Colonic mucosa (tissue), 4 donors: ENCODE results near the gene C5orf46. TPM values are rescaled to one million over a fixed set of nuclear protein-coding genes. Genes with fewer than 3 reads are reported as not detected.

ENCODE experiments used
- DNase-seq: peaks from one replicate; pipeline ENCODE4 v3.0.0-alpha.2; 2020
- H3K27ac ChIP-seq: fragments of 200-600 bp; one replicate; pipeline ENCODE4 v1.8.0; 2021
- H3K27me3 ChIP-seq: fragments of 200-600 bp; one replicate; pipeline ENCODE4 v1.8.0; 2021
- H3K36me3 ChIP-seq: fragments of 200-600 bp; one replicate; pipeline ENCODE4 v1.8.0; 2021
- H3K4me1 ChIP-seq: fragments of 200-600 bp; one replicate; pipeline ENCODE4 v1.8.0; 2021; ENCODE audit warnings: mild to moderate bottlenecking
- H3K4me3 ChIP-seq: fragments of 200-600 bp; one replicate; pipeline ENCODE4 v1.8.0; 2021
- H3K9ac ChIP-seq, 2 donors: one replicate each; pipeline ENCODE4 v1.7.0; 2013; ENCODE audit warnings: control low read depth in 2 of 2, low read depth in 2 of 2, low read length in 2 of 2
- H3K9me3 ChIP-seq: fragments of 200-600 bp; one replicate; pipeline ENCODE4 v1.8.0; 2021
- intact Hi-C: fragments of 100-400 bp; cut with DNase I; formaldehyde crosslinking; loops from one replicate; pipeline ENCODE4 v1.14.1; 2022
- total RNA-seq, 2 donors: library from RNA; stranded (reverse); fragmentation: NEBNext Ultra II Directional in 1 of 2; extraction: Animal tissue kit (Norgen Biotek cat#: 25700) in 1 of 2; gene quantifications; one replicate each; pipeline ENCODE4 v1.2.1, GENCODE V29; 2021
- TF ChIP-seq, protein P1 (sequence below): fragments of 200-600 bp; IDR thresholded peaks from one replicate; pipeline ENCODE4 v1.8.0; 2022; ENCODE audit warnings: antibody characterized with exemption, mild to moderate bottlenecking
- donor health status: healthy.
- donor health status: DM: no; HTN: no; CAD: no.
- donor health status: DM: no; HTN: no; CAD: no.

Gene C5orf46
- total RNA-seq, 2 donors from 2014 or later: not detected

- DNase-seq: no peak
- Histone ChIP-seq H3K9ac (no peak overlapping the region), H3K4me1 (no peaks in the 10 kb centered on the region), H3K27me3 (no peaks in the 10 kb centered on the region), H3K36me3 (no peaks in the 10 kb centered on the region), H3K27ac (no peak overlapping the region), H3K9me3 (no peaks in the 10 kb centered on the region), H3K4me3 (no peak overlapping the region)
- intact Hi-C loops: no loop called here
- TF ChIP-seq, protein P1, sequence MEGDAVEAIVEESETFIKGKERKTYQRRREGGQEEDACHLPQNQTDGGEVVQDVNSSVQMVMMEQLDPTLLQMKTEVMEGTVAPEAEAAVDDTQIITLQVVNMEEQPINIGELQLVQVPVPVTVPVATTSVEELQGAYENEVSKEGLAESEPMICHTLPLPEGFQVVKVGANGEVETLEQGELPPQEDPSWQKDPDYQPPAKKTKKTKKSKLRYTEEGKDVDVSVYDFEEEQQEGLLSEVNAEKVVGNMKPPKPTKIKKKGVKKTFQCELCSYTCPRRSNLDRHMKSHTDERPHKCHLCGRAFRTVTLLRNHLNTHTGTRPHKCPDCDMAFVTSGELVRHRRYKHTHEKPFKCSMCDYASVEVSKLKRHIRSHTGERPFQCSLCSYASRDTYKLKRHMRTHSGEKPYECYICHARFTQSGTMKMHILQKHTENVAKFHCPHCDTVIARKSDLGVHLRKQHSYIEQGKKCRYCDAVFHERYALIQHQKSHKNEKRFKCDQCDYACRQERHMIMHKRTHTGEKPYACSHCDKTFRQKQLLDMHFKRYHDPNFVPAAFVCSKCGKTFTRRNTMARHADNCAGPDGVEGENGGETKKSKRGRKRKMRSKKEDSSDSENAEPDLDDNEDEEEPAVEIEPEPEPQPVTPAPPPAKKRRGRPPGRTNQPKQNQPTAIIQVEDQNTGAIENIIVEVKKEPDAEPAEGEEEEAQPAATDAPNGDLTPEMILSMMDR: no peak
Observed at GRCh38 chr5:147882586-147883313, 23.6 kb downstream of the C5orf46 start.

DNA sequence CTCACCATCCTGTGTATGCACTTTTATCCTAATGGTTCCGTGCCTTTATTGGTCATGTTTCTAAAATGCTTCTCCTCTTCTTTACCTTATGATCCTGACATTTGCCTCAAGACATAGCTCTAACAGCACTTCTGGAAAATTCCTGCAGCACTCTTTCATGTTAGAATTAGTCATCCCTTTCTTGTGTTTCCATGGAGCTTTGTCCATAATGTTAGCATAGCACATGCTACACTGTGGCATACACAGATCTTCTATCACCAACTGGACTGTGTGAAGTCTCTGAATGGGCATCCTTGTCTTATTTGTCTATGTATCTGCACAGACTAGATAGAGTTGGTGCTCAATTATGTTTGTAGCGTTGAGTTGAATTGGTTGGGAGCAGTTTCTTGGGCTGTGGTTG is 25.9 kb downstream of the C5orf46 start:
- no peaks in the 10 kb centered on the region for H3K9me3 ChIP-seq
- H3K36me3 ChIP-seq: no peaks in the 10 kb centered on the region
- no peak overlapping the region for H3K9ac ChIP-seq
- H3K27ac ChIP-seq: no peak overlapping the region
- no peak for DNase-seq
- no peaks in the 10 kb centered on the region for H3K27me3 ChIP-seq
- intact Hi-C loops: no loop called here
- H3K4me1 ChIP-seq: no peaks in the 10 kb centered on the region
- TF ChIP-seq, protein P1: no peak
- no peak overlapping the region for H3K4me3 ChIP-seq

DNA sequence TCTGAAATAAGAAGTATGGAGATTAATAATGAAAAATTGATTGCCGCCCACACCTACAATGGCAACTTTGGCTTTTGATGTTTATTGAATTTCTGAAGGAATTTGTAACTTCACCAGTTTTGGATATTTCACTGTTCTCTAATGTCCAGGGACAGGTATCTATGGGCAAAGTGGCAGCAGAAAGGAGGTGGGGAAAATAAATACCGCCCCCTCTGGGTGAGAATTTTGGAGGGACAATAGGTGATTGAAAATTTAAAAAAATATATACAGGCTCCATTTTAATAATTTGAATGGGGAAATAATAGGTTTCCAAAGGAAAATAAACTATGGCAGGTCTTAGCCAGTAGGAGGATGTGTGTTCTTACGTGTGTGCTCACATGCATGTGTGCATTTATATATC is 26.6 kb downstream of the C5orf46 start:
- no peak overlapping the region for H3K4me3 ChIP-seq
- H3K9ac ChIP-seq: no peak overlapping the region
- TF ChIP-seq, protein P1: no peak
- no peaks in the 10 kb centered on the region for H3K4me1 ChIP-seq
- intact Hi-C loops: no loop called here
- no peak for DNase-seq
- H3K27me3 ChIP-seq: no peaks in the 10 kb centered on the region
- no peak overlapping the region for H3K27ac ChIP-seq
- no peaks in the 10 kb centered on the region for H3K36me3 ChIP-seq
- no peaks in the 10 kb centered on the region for H3K9me3 ChIP-seq

DNA sequence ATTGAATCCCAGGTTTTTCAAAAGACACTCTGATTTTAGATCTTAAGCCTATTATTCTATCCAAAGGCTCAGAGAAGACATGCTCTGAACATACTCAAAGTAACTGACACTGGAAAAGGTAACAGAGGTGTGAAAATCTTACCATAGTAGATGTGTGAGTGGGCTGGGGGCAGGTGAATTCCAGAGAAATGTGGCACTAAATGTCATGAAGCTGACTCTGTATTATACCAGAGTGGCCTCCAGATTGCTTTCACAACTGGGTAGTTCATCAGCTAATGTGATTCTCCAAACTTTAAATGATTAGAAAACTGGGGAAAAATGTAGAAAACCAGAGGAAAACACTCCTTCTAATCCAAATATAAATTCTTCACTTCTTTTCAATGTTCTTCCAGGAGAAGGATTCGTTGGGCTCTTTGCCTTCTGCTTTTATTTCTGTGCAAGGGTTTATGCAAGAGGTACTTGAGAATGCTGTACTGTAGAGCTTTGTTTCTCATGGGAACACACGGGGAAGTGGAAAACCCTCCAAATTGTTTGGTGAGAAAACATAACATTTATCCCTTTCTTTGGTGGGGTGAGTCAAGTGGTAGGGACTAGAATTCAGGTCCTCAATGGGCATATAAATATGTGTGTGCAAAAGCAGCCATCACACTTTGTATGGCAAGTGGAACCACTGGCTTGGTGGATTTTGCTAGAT is 28.1 kb downstream of the C5orf46 start, which contains the start of gene SCGB3A2:
TSS of gene SCGB3A2 (plus strand) at position 646 of the 694 bp plus-strand sequence. CDS start 93 bp downstream, outside the sequence.
- Histone ChIP-seq H3K9ac (no peak within 1 kb of the TSS), H3K27me3 (no peaks in the 10 kb centered on the region), H3K4me1 (no peaks in the 10 kb centered on the region), H3K4me3 (no peak within 1 kb of the TSS), H3K27ac (no peak within 1 kb of the TSS), H3K9me3 (no peaks in the 10 kb centered on the region), H3K36me3 (no peaks in the 10 kb centered on the region)
- DNase-seq: no peak
- TF ChIP-seq, protein P1: no peak
- intact Hi-C loops: no loop called here

DNA sequence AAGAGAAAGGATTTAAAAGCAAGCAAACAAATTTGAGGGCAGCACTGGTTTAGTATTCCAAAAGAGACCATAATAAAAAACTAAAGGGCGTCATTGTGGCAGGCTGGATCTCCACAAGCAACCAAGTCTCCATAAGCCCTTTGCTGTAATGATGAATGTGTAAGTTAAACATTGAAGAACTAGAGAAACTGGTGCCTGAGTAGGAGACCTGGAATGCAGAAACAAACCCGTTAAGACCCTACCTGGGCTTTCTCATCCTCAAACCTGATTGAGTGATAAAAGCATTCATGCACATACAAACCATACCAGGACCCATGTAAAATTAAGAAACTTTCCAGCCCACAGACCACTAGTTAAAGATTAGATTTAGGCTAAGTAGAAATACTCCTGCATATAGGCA is 29.7 kb downstream of the C5orf46 start:
- Histone ChIP-seq H3K27me3 (no peaks in the 10 kb centered on the region), H3K36me3 (no peaks in the 10 kb centered on the region), H3K4me3 (no peak overlapping the region), H3K27ac (no peak overlapping the region), H3K9me3 (no peaks in the 10 kb centered on the region), H3K9ac (no peak overlapping the region), H3K4me1 (no peaks in the 10 kb centered on the region)
- TF ChIP-seq, protein P1: no peak
- intact Hi-C loops: no loop called here
- no peak for DNase-seq
